H1 (cell line): Measurements from ENCODE around the gene TRIM67. TPM values are rescaled to one million over a fixed set of nuclear protein-coding genes. Genes with fewer than 3 reads are reported as not detected.

Experiments
- CTCF ChIA-PET: fragments of 300-600 bp; sonication (Branson Sonifier 250); formaldehyde crosslinking; loops from one replicate; lab custom pipeline; 2021; ENCODE audit not compliant: partially characterized antibody; lab: Charles Lee
- POLR2A ChIA-PET: fragments of 300-600 bp; sonication (Branson Sonifier 250); formaldehyde crosslinking; loops from one replicate; lab custom pipeline; 2021; ENCODE audit warnings: inconsistent platforms; ENCODE audit not compliant: partially characterized antibody; lab: Charles Lee
- DNase-seq, 2 experiments: peaks; one replicate each; pipeline versions ENCODE4 v3.0.0 to v3.0.0-alpha.2; 2010 to 2022; ENCODE audit warnings: low spot score in 2 of 2, low read depth in 1 of 2, mixed read lengths in 1 of 2
- FAIRE-seq: peaks from 2 replicates; lab custom pipeline; 2011; peaks lifted over from hg19 to GRCh38; lab: Jason Lieb, UNC
- H2AFZ ChIP-seq: 2 replicates; pipeline ENCODE4 v1.8.1; 2012; ENCODE audit warnings: low read length, inconsistent platforms
- H2AK5ac ChIP-seq: 2 replicates; pipeline ENCODE4 v1.6.1; 2013; ENCODE audit warnings: low read depth, low read length
- H2BK120ac ChIP-seq: replicated peaks from 2 replicates; pipeline ENCODE3; 2013; ENCODE audit warnings: low read depth, low read length, inconsistent platforms
- H2BK12ac ChIP-seq: 2 replicates; pipeline ENCODE4 v1.6.1; 2013; ENCODE audit warnings: low read depth, low read length
- H2BK15ac ChIP-seq: 2 replicates; pipeline ENCODE4 v1.6.1; 2013; ENCODE audit warnings: low read length
- H2BK20ac ChIP-seq: 2 replicates; pipeline ENCODE4 v1.6.1; 2013; ENCODE audit warnings: low read length
- H2BK5ac ChIP-seq: 2 replicates; pipeline ENCODE4 v1.6.1; 2013; ENCODE audit warnings: low read depth, low read length
- H3K14ac ChIP-seq: 2 replicates; pipeline ENCODE4 v1.6.1; 2013; ENCODE audit warnings: inconsistent platforms; ENCODE audit not compliant: insufficient read length
- H3K18ac ChIP-seq: 2 replicates; pipeline ENCODE4 v1.6.1; 2013; ENCODE audit warnings: low read length; ENCODE audit errors: extremely low read depth
- H3K23ac ChIP-seq: 2 replicates; pipeline ENCODE4 v1.6.1; 2013; ENCODE audit warnings: inconsistent platforms; ENCODE audit not compliant: insufficient read length
- H3K23me2 ChIP-seq: 2 replicates; pipeline ENCODE4 v1.6.1; 2013; ENCODE audit warnings: low read depth, low read length
- H3K27ac ChIP-seq: 2 replicates; pipeline ENCODE4 v1.6.1; 2011; ENCODE audit warnings: low read depth, low read length, inconsistent platforms
- H3K27me3 ChIP-seq, 4 experiments: replicated peaks in 1 of 4; 1 replicate in 1 of 4; 2 replicates in 3 of 4; pipeline versions ENCODE4 v1.6.1 to v1.8.1; 2011 to 2013; ENCODE audit warnings: low read length in 3 of 4, mild to moderate bottlenecking in 3 of 4, inconsistent platforms in 2 of 4, mixed read lengths in 2 of 4, moderate library complexity in 1 of 4; ENCODE audit not compliant: control insufficient read depth in 3 of 4, insufficient read depth in 3 of 4; ENCODE audit errors: extremely low read depth in 1 of 4
- H3K36me3 ChIP-seq, 4 experiments: 2 replicates each; pipeline versions ENCODE4 v1.6.1 to v1.8.1; 2011 to 2013; ENCODE audit warnings: mild to moderate bottlenecking in 4 of 4, low read length in 3 of 4, moderate library complexity in 2 of 4, control low read depth in 1 of 4, inconsistent platforms in 1 of 4; ENCODE audit not compliant: insufficient read depth in 4 of 4, control insufficient read depth in 2 of 4
- H3K4ac ChIP-seq: replicated peaks from 2 replicates; pipeline ENCODE3; 2013; ENCODE audit warnings: low read length, low read depth, mixed read lengths, inconsistent platforms; ENCODE audit not compliant: insufficient read length
- H3K4me1 ChIP-seq, 4 experiments: replicated peaks in 1 of 4; 1 replicate in 1 of 4; 2 replicates in 3 of 4; pipeline versions ENCODE4 v1.6.1 to v1.8.1; 2011 to 2013; ENCODE audit warnings: low read length in 3 of 4, inconsistent platforms in 2 of 4, mixed read lengths in 1 of 4; ENCODE audit not compliant: insufficient read depth in 4 of 4, control insufficient read depth in 3 of 4
- H3K4me2 ChIP-seq, 2 experiments: 2 replicates each; pipeline versions ENCODE4 v1.6.1 to v1.8.1; 2011 to 2013; ENCODE audit warnings: low read depth in 2 of 2, low read length in 2 of 2, control low read depth in 1 of 2, inconsistent platforms in 1 of 2, mild to moderate bottlenecking in 1 of 2; ENCODE audit not compliant: insufficient read depth in 1 of 2
- H3K4me3 ChIP-seq, 4 experiments: fragments of 200-600, 300-600 bp in 1 of 4; sonication (generic), shearing (Covaris generic), sonication (Bioruptor Twin) in 1 of 4; 2 replicates each; pipeline versions ENCODE4 v1.5.1 to v1.8.1; 2011 to 2016; ENCODE audit warnings: low read length in 4 of 4, low read depth in 3 of 4, control low read depth in 2 of 4, inconsistent platforms in 2 of 4, mild to moderate bottlenecking in 2 of 4, mixed read lengths in 1 of 4, moderate library complexity in 1 of 4; ENCODE audit not compliant: insufficient read depth in 2 of 4; ENCODE audit errors: extremely low read depth in 1 of 4
- H3K56ac ChIP-seq: replicated peaks from 2 replicates; pipeline ENCODE3; 2013; ENCODE audit warnings: low read depth, mild to moderate bottlenecking, mixed read lengths, low read length, inconsistent platforms; ENCODE audit not compliant: insufficient read length
- H3K79me1 ChIP-seq: 2 replicates; pipeline ENCODE4 v1.6.1; 2013; ENCODE audit warnings: low read depth, low read length, control low read depth
- H3K79me2 ChIP-seq, 2 experiments: 2 replicates each; pipeline versions ENCODE4 v1.6.1 to v1.8.1; 2012 to 2013; ENCODE audit warnings: low read length in 2 of 2, mild to moderate bottlenecking in 2 of 2, inconsistent platforms in 1 of 2; ENCODE audit not compliant: insufficient read depth in 2 of 2, control insufficient read depth in 1 of 2
- H3K9ac ChIP-seq, 4 experiments: replicated peaks in 1 of 4; 1 replicate in 1 of 4; 2 replicates in 3 of 4; pipeline versions ENCODE4 v1.6.1 to v1.8.1; 2011 to 2013; ENCODE audit warnings: low read depth in 3 of 4, low read length in 3 of 4, control low read depth in 2 of 4, mild to moderate bottlenecking in 2 of 4, moderate library complexity in 2 of 4, inconsistent platforms in 1 of 4; ENCODE audit errors: extremely low read depth in 1 of 4
- H3K9me3 ChIP-seq, 2 experiments: 2 replicates each; pipeline versions ENCODE4 v1.6.1 to v1.8.1; 2012 to 2013; ENCODE audit warnings: mild to moderate bottlenecking in 2 of 2, moderate library complexity in 2 of 2, control low read depth in 1 of 2, inconsistent platforms in 1 of 2, low read depth in 1 of 2, low read length in 1 of 2, mixed read lengths in 1 of 2; ENCODE audit not compliant: insufficient read depth in 2 of 2
- H4K20me1 ChIP-seq, 2 experiments: replicated peaks in 1 of 2; 2 replicates each; pipeline versions ENCODE3 to v1.8.1; 2011 to 2013; ENCODE audit warnings: inconsistent platforms in 2 of 2, low read length in 2 of 2, mild to moderate bottlenecking in 1 of 2; ENCODE audit not compliant: insufficient read depth in 2 of 2, control insufficient read depth in 1 of 2
- H4K5ac ChIP-seq: 2 replicates; pipeline ENCODE4 v1.6.1; 2013; ENCODE audit warnings: low read length, low read depth, mixed read lengths, inconsistent platforms; ENCODE audit not compliant: insufficient read length
- H4K8ac ChIP-seq: 2 replicates; pipeline ENCODE4 v1.8.0; 2013; ENCODE audit warnings: mild to moderate bottlenecking, moderate library complexity, low read length, inconsistent platforms; ENCODE audit not compliant: insufficient read depth; ENCODE audit errors: extremely low read depth
- H4K91ac ChIP-seq: replicated peaks from 2 replicates; pipeline ENCODE3; 2013; ENCODE audit warnings: low read length, mixed read lengths, inconsistent platforms; ENCODE audit not compliant: insufficient read length
- ASH2L ChIP-seq: fragments of 200-600, 300-600 bp; sonication (generic); IDR thresholded peaks from one replicate; pipeline ENCODE4 v1.7.1; 2017; ENCODE audit warnings: low read length
- CHD1 ChIP-seq: IDR thresholded peaks from 2 replicates; pipeline ENCODE4 v1.6.1; 2012; ENCODE audit warnings: low read depth, low read length, improper control_type of control experiment
- CREB1 ChIP-seq: IDR thresholded peaks from 2 replicates; pipeline ENCODE4 v1.6.1; 2012; ENCODE audit warnings: inconsistent platforms
- NRF1 ChIP-seq: IDR thresholded peaks from 2 replicates; pipeline ENCODE4 v1.6.1; 2011; ENCODE audit warnings: mild to moderate bottlenecking, low read depth, low read length, improper control_type of control experiment
- POLR2A ChIP-seq, 2 experiments: IDR thresholded peaks; 1 replicate in 1 of 2; 2 replicates in 1 of 2; pipeline ENCODE4 v1.6.1; 2011; ENCODE audit warnings: low read depth in 2 of 2, low read length in 2 of 2, mild to moderate bottlenecking in 2 of 2; ENCODE audit errors: control extremely low read depth in 1 of 2
- SAP30 ChIP-seq: fragments of 300-600 bp; sonication (generic); IDR thresholded peaks from 2 replicates; pipeline ENCODE4 v1.7.1; 2012; ENCODE audit warnings: low read length, moderate library complexity, mild to moderate bottlenecking, inconsistent platforms; ENCODE audit not compliant: insufficient read depth, insufficient replicate concordance
- TEAD4 ChIP-seq: IDR thresholded peaks from 2 replicates; pipeline ENCODE4 v1.6.1; 2012; ENCODE audit warnings: low read depth, low read length, inconsistent platforms, mixed read lengths
- WGBS, 2 experiments: shearing (Covaris generic) in 1 of 2; methylation state at CpG; one replicate each; pipeline versions ENCODE4 v1.1.6 to v1.1.7; 2013 to 2015; ENCODE audit warnings: low lambda C conversion rate in 2 of 2, mixed read lengths in 2 of 2, inconsistent platforms in 1 of 2, low coverage in 1 of 2, missing lambda C conversion rate in 1 of 2; ENCODE audit not compliant: insufficient replicate concordance in 2 of 2, insufficient coverage in 1 of 2, insufficient read length in 1 of 2; ENCODE audit errors: extremely low coverage in 1 of 2, missing lambda C conversion rate in 1 of 2; 5-methylcytosine and 5-hydroxymethylcytosine counted together
- polyA plus RNA-seq, 7 experiments: library from polyadenylated mRNA; depleted of rRNA in 3 of 7; stranded (reverse) in 5 of 7; unstranded in 2 of 7; fragments of >200 nt in 5 of 7; fragments of 200-250 nt in 2 of 7; gene quantifications; 1 replicate in 5 of 7; 2 replicates in 1 of 7; 4 replicates in 1 of 7; pipeline versions ENCODE4 v1.2.1 to v1.2.3, GENCODE V29; 2011 to 2013; ENCODE audit warnings: missing spikeins in 2 of 7, mixed read lengths in 2 of 7
- total RNA-seq: library from RNA; stranded (reverse); fragmentation: NEBNext Ultra II Directional; extraction: Animal tissue kit (Norgen Biotek cat#: 25700); gene quantifications from 2 replicates; pipeline ENCODE4 v1.2.1, GENCODE V29; 2021

Gene TRIM67
- total and polyA plus RNA-seq, 2 of the 8 experiments (the other 6 are each of a cell fraction or from before 2014, with no cell fraction given): under 0.01 TPM; not detected in 1

GRCh38 chr1:231121533-231121932 is 40.3 kb upstream of the TRIM67 start:
- Histone ChIP-seq H3K4me2 (no peak overlapping the region), H2AK5ac (no peak overlapping the region), H4K91ac (no peak overlapping the region), H3K27ac (no peak overlapping the region), H3K27me3 (no peaks in the 10 kb centered on the region; a peak in 3 of 7 replicates), H2BK120ac (no peak overlapping the region), H3K79me2 (no peaks in the 10 kb centered on the region), H3K79me1 (no peaks in the 10 kb centered on the region), H4K20me1 (no peaks in the 10 kb centered on the region), H3K56ac (no peak overlapping the region), H3K23me2 (no peaks in the 10 kb centered on the region), H3K4me1 (no peaks in the 10 kb centered on the region), H3K4ac (no peak overlapping the region), H2AFZ (no peak overlapping the region), H2BK12ac (no peak overlapping the region), H4K5ac (no peak overlapping the region), H2BK5ac (no peak overlapping the region), H3K23ac (no peak overlapping the region), H3K4me3 (no peak overlapping the region), H3K36me3 (no peaks in the 10 kb centered on the region), H2BK20ac (no peak overlapping the region), H3K9me3 (no peaks in the 10 kb centered on the region), H3K18ac (no peak overlapping the region), H3K9ac (no peak overlapping the region), H4K8ac (no peak overlapping the region), H3K14ac (no peak overlapping the region), H2BK15ac (no peak overlapping the region)
- FAIRE-seq (no peak), DNase-seq (no peak)
- 88% methylated on average over 1 of the region's 1 CpG; no CpG with 5 or more reads in 1 of the 2 experiments for WGBS, 2 experiments
- POLR2A ChIA-PET: no interaction called here
- CTCF ChIA-PET: no interaction called here
- TF ChIP-seq NRF1 (no peak), ASH2L (no peak), POLR2A (IDR thresholded peaks at IDR 0.05; ENCODE audit: control extremely low read depth in 1 of 2, low read depth in 2 of 2, low read length in 2 of 2) (no peak), SAP30 (no peak), TEAD4 (no peak), CREB1 (no peak), CHD1 (no peak)
